ES-I3 (cell line): ENCODE data around the gene ZBTB42.
A peak's percentile ranks its signal among the peaks of the same experiment; 100 is the strongest.

Experiments
- H3K36me3 ChIP-seq: 2 replicates; pipeline ENCODE4 v1.6.1; 2013; ENCODE audit warnings: mild to moderate bottlenecking, low read length, control low read depth, moderate library complexity; ENCODE audit not compliant: insufficient read depth
- H3K4me1 ChIP-seq: 2 replicates; pipeline ENCODE4 v1.6.1; 2013; ENCODE audit warnings: mild to moderate bottlenecking, control low read depth, low read length; ENCODE audit not compliant: insufficient read depth
- H3K9ac ChIP-seq: 2 replicates; pipeline ENCODE4 v1.6.1; 2013; ENCODE audit warnings: low read depth, mild to moderate bottlenecking, low read length, moderate library complexity
- H3K9me3 ChIP-seq: 2 replicates; pipeline ENCODE4 v1.6.1; 2013; ENCODE audit warnings: mild to moderate bottlenecking, low read length, moderate library complexity; ENCODE audit not compliant: control insufficient read depth, insufficient read depth

Gene ZBTB42

GRCh38 chr14:104792101-104792884 is 8.6 kb upstream of the ZBTB42 start:
- Histone ChIP-seq H3K36me3 (0 out of 2 replicates have a peak, but pooled peaks cover 3% of the 10 kb centered on the region), H3K9ac (no peak overlapping the region), H3K4me1 (peaks cover 19% of the 10 kb centered on the region), H3K9me3 (no peaks in the 10 kb centered on the region)

- Histone ChIP-seq H3K36me3 (0 out of 2 replicates have a peak, but pooled peaks cover 3% of the 10 kb centered on the region), H3K9me3 (no peaks in the 10 kb centered on the region), H3K9ac (no peak overlapping the region), H3K4me1 (peaks cover 19% of the 10 kb centered on the region)
Measured at GRCh38 chr14:104792945-104793702, 7.8 kb upstream of the ZBTB42 start.

GRCh38 chr14:104793703-104793959 is 7.3 kb upstream of the ZBTB42 start:
- H3K9me3 ChIP-seq, result no peaks in the 10 kb centered on the region
- peak overlapping the region; percentile 78; the same call in 1 of the 2 replicates for H3K9ac ChIP-seq
- peaks cover 19% of the 10 kb centered on the region for H3K4me1 ChIP-seq
- 0 out of 2 replicates have a peak, but pooled peaks cover 3% of the 10 kb centered on the region for H3K36me3 ChIP-seq

GRCh38 chr14:104794099-104794498 is 6.8 kb upstream of the ZBTB42 start:
- H3K36me3 ChIP-seq, result 0 out of 2 replicates have a peak, but pooled peaks cover 3% of the 10 kb centered on the region
- no peaks in the 10 kb centered on the region for H3K9me3 ChIP-seq
- peaks cover 19% of the 10 kb centered on the region for H3K4me1 ChIP-seq
- H3K9ac ChIP-seq, result peak overlapping the region; percentile 78; the same call in 1 of the 2 replicates

GRCh38 chr14:104794631-104794992 is 6.3 kb upstream of the ZBTB42 start:
- H3K9ac ChIP-seq, result peak overlapping the region; percentile 78
- H3K9me3 ChIP-seq, result no peaks in the 10 kb centered on the region
- H3K36me3 ChIP-seq, result 0 out of 2 replicates have a peak, but pooled peaks cover 3% of the 10 kb centered on the region
- peaks cover 23% of the 10 kb centered on the region for H3K4me1 ChIP-seq

GRCh38 chr14:104794993-104795780 is 5.7 kb upstream of the ZBTB42 start, which contains the start of gene AKT1:
Gene AKT1, minus strand, starts transcription at chr14:104795748. Its CDS starts 3,105 bp downstream, at chr14:104792643.
- Histone ChIP-seq H3K9ac (peak within 1 kb of the TSS; percentile 78), H3K36me3 (0 out of 2 replicates have a peak, but pooled peaks cover 3% of the 10 kb centered on the region), H3K4me1 (peaks cover 23% of the 10 kb centered on the region), H3K9me3 (no peaks in the 10 kb centered on the region)

- no peaks in the 10 kb centered on the region for H3K9me3 ChIP-seq
- H3K9ac ChIP-seq, result peak overlapping the region; percentile 67; the same call in 1 of the 2 replicates
- 0 out of 2 replicates have a peak, but pooled peaks cover 3% of the 10 kb centered on the region for H3K36me3 ChIP-seq
- peaks cover 23% of the 10 kb centered on the region for H3K4me1 ChIP-seq
Measured at GRCh38 chr14:104795781-104796686, 4.9 kb upstream of the ZBTB42 start.

GRCh38 chr14:104796687-104797081 is 4.2 kb upstream of the ZBTB42 start:
- peaks cover 23% of the 10 kb centered on the region for H3K4me1 ChIP-seq
- H3K9ac ChIP-seq, result no peak overlapping the region; the same call in 1 of the 2 replicates
- no peaks in the 10 kb centered on the region for H3K9me3 ChIP-seq
- H3K36me3 ChIP-seq, result no peaks in the 10 kb centered on the region

- no peaks in the 10 kb centered on the region for H3K9me3 ChIP-seq
- H3K36me3 ChIP-seq, result no peaks in the 10 kb centered on the region
- H3K9ac ChIP-seq, result no peak overlapping the region; the same call in 1 of the 2 replicates
- H3K4me1 ChIP-seq, result peaks cover 23% of the 10 kb centered on the region
Measured at GRCh38 chr14:104797115-104798044, 3.5 kb upstream of the ZBTB42 start.

- Histone ChIP-seq H3K36me3 (no peaks in the 10 kb centered on the region), H3K9ac (peak overlapping the region; percentile 79; the same call in 1 of the 2 replicates), H3K9me3 (no peaks in the 10 kb centered on the region), H3K4me1 (peaks cover 19% of the 10 kb centered on the region)
Measured at GRCh38 chr14:104798300-104799243, 2.3 kb upstream of the ZBTB42 start.

GRCh38 chr14:104799244-104800014 is 1.5 kb upstream of the ZBTB42 start:
- H3K9me3 ChIP-seq, result no peaks in the 10 kb centered on the region
- peaks cover 14% of the 10 kb centered on the region; the same call in 1 of the 2 replicates for H3K4me1 ChIP-seq
- H3K9ac ChIP-seq, result peak overlapping the region; percentile 79

More at GRCh38 chr14:104799244-104800014, 1.5 kb upstream of the ZBTB42 start:
- no peaks in the 10 kb centered on the region for H3K36me3 ChIP-seq
